Lung (tissue), 12 donors: ENCODE data around the gene IRAK3. TPM values are rescaled to one million over a fixed set of nuclear protein-coding genes. Genes with fewer than 3 reads are reported as not detected.

Source experiments
- ATAC-seq: fragments of 200-7000 bp; cut with Tn5 transposase; one replicate; pipeline ENCODE4 v1.9.1; 2020; ENCODE audit warnings: moderate number of reproducible peaks; ENCODE audit not compliant: insufficient read depth, low FRiP score
- DNase-seq, 3 donors: peaks; one replicate each; pipeline ENCODE4 v3.0.0-alpha.2; 2013 to 2017
- H3K27ac ChIP-seq, 2 donors: one replicate each; pipeline ENCODE4 v1.5.1; 2013; ENCODE audit warnings: mild to moderate bottlenecking in 2 of 2, moderate library complexity in 2 of 2, control low read depth in 1 of 2, inconsistent platforms in 1 of 2, low read depth in 1 of 2, low read length in 1 of 2
- H3K27me3 ChIP-seq, 3 donors: one replicate each; pipeline ENCODE4 v1.5.1; 2013; ENCODE audit warnings: low read length in 2 of 3; ENCODE audit not compliant: control insufficient read depth in 3 of 3, insufficient read depth in 3 of 3
- H3K36me3 ChIP-seq, 4 donors: one replicate each; pipeline ENCODE4 v1.5.1; 2013; ENCODE audit warnings: low read length in 4 of 4, mild to moderate bottlenecking in 1 of 4, moderate library complexity in 1 of 4; ENCODE audit not compliant: control insufficient read depth in 4 of 4, insufficient read depth in 4 of 4
- H3K4me1 ChIP-seq, 5 donors: one replicate each; pipeline ENCODE4 v1.5.1; 2013; ENCODE audit warnings: low read length in 5 of 5, mild to moderate bottlenecking in 2 of 5, moderate library complexity in 1 of 5; ENCODE audit not compliant: control insufficient read depth in 5 of 5, insufficient read depth in 5 of 5
- H3K4me3 ChIP-seq: one replicate; pipeline ENCODE4 v1.5.1; 2013; ENCODE audit warnings: mild to moderate bottlenecking, control low read depth, moderate library complexity
- H3K9ac ChIP-seq, 2 donors: one replicate each; pipeline ENCODE4 v1.5.1; 2013; ENCODE audit warnings: low read length in 2 of 2, control low read depth in 1 of 2; ENCODE audit not compliant: insufficient read depth in 1 of 2
- H3K9me3 ChIP-seq, 4 donors: one replicate each; pipeline ENCODE4 v1.5.1; 2013; ENCODE audit warnings: low read length in 3 of 4, mild to moderate bottlenecking in 1 of 4, moderate library complexity in 1 of 4; ENCODE audit not compliant: control insufficient read depth in 4 of 4, insufficient read depth in 3 of 4
- CTCF ChIP-seq: IDR thresholded peaks from 2 replicates; pipeline ENCODE4 v1.5.1; 2012; ENCODE audit warnings: mild to moderate bottlenecking; ENCODE audit errors: control extremely low read depth, extremely low read depth
- WGBS, 2 donors: extraction: QIAGEN DNeasy Blood & Tissue Kit; methylation state at CpG; one replicate each; pipeline ENCODE4 v1.1.7; 2013; 5-methylcytosine and 5-hydroxymethylcytosine counted together
- polyA plus RNA-seq, 2 donors: library from polyadenylated mRNA; stranded (reverse); fragments of 200-250 nt; gene quantifications; one replicate each; pipeline ENCODE4 v1.2.1, GENCODE V29; 2013
- total RNA-seq, 2 donors: library from RNA; depleted of rRNA in 1 of 2; stranded (reverse); fragments of >200 nt in 1 of 2; gene quantifications; one replicate each; pipeline ENCODE4 v1.2.1, GENCODE V29; 2014 to 2021
- donor health status: control.
- donor health status: control.
- donor health status: Bipolar disorder and iron deficiency.
- donor health status: healthy.
- donor health status: DM: yes; HTN: yes; CAD: no.

IRAK3 gene
- total and polyA plus RNA-seq, 4 donors: 7.8 to 77.2 (median 51.2) TPM

- H3K27me3 ChIP-seq: no peaks in the 10 kb centered on the region
- H3K27ac ChIP-seq: no peak overlapping the region
- TF ChIP-seq CTCF: no peak
- no peak overlapping the region for H3K4me3 ChIP-seq
- WGBS, 2 donors: 96 to 98% methylated on average over 2 of the region's 2 CpGs
- ATAC-seq: no peak
- H3K36me3 ChIP-seq: peaks cover 0 to 8% (median 4%) of the 10 kb centered on the region in 4 donors
- H3K9me3 ChIP-seq: peaks cover 0 to 2% (median 0%) of the 10 kb centered on the region in 4 donors
- no peak for DNase-seq
- peaks cover 4 to 40% (median 15%) of the 10 kb centered on the region in 5 donors for H3K4me1 ChIP-seq
- no peak overlapping the region for H3K9ac ChIP-seq
Measured at GRCh38 chr12:66165141-66165540, 23.9 kb upstream of the IRAK3 start.

GRCh38 chr12:66166561-66166960, 22.5 kb upstream of the IRAK3 start:
- ATAC-seq (no peak), DNase-seq (no peak)
- peaks cover 0 to 2% (median 0%) of the 10 kb centered on the region in 4 donors for H3K9me3 ChIP-seq
- no peak overlapping the region for H3K27ac ChIP-seq
- no peaks in the 10 kb centered on the region for H3K27me3 ChIP-seq
- TF ChIP-seq CTCF: no peak
- H3K9ac ChIP-seq: no peak overlapping the region
- WGBS, 2 donors: 88 to 92% methylated on average over 2 of the region's 2 CpGs
- H3K4me3 ChIP-seq: no peak overlapping the region
- peaks cover 0 to 8% (median 2%) of the 10 kb centered on the region in 4 donors for H3K36me3 ChIP-seq
- peaks cover 4 to 40% (median 15%) of the 10 kb centered on the region in 5 donors for H3K4me1 ChIP-seq

- no peak for DNase-seq
- Histone ChIP-seq H3K4me1 (peaks cover 0 to 23% (median 5%) of the 10 kb centered on the region in 5 donors), H3K9me3 (peaks cover 0 to 2% (median 0%) of the 10 kb centered on the region in 4 donors), H3K36me3 (peaks cover 0 to 8% (median 2%) of the 10 kb centered on the region in 4 donors), H3K9ac (peak overlapping the region in 1 of 2 donors; percentile 80), H3K4me3 (no peak overlapping the region), H3K27me3 (no peaks in the 10 kb centered on the region), H3K27ac (peak overlapping the region in 1 of 2 donors; percentile 36)
- no peak for TF ChIP-seq CTCF
- 77 to 85% methylated on average over 8 of the region's 8 CpGs for WGBS, 2 donors
- no peak for ATAC-seq
Measured at GRCh38 chr12:66168410-66168809, 20.6 kb upstream of the IRAK3 start.
